ENCODE results near the gene DRD3. TPM values are rescaled to one million over a fixed set of nuclear protein-coding genes. Genes with fewer than 3 reads are reported as not detected.

Gene DRD3
- total RNA-seq, 1 experiment from 2014 or later: not detected

- no peaks in the 10 kb centered on the region for H3K36me3 ChIP-seq (replicated peaks; ENCODE audit: control insufficient read depth, insufficient read depth, low read length)
- no peak overlapping the region for H3K4me3 ChIP-seq (ENCODE audit: insufficient read depth, low read depth, low read length)
- no peak for DNase-seq
- H3K27me3 ChIP-seq (ENCODE audit: control insufficient read depth, insufficient read depth, low read length): no peaks in the 10 kb centered on the region
Observed at GRCh38 chr3:114119776-114120175, 59.1 kb downstream of the DRD3 start.

DNA sequence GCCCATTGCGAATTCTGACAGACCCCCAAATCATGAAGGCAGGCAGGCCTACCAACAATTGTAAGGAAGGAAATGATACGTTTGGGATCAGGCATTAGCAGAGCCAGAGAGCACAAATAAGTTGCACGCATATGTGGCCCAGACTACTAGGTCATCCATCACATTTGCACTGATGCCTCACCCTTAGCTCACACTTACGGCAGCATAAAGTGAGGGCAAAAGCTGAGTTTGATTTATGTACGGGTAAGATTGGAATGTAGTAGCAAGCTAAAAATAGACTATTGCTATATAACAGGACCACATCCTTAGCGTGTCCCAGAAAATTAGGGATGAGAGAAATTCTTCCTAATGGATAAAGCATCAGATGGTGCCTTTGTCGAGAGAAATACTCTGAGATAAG, 63.7 kb downstream of the DRD3 start:
- no peak for DNase-seq
- Histone ChIP-seq H3K4me3 (ENCODE audit: insufficient read depth, low read depth, low read length) (no peak overlapping the region), H3K36me3 (replicated peaks; ENCODE audit: control insufficient read depth, insufficient read depth, low read length) (no peaks in the 10 kb centered on the region), H3K27me3 (ENCODE audit: control insufficient read depth, insufficient read depth, low read length) (no peaks in the 10 kb centered on the region)

GRCh38 chr3:114114719-114115118, 64.1 kb downstream of the DRD3 start:
- Histone ChIP-seq H3K4me3 (ENCODE audit: insufficient read depth, low read depth, low read length) (no peak overlapping the region), H3K27me3 (ENCODE audit: control insufficient read depth, insufficient read depth, low read length) (no peaks in the 10 kb centered on the region), H3K36me3 (replicated peaks; ENCODE audit: control insufficient read depth, insufficient read depth, low read length) (no peaks in the 10 kb centered on the region)
- DNase-seq: no peak

- Histone ChIP-seq H3K27me3 (ENCODE audit: control insufficient read depth, insufficient read depth, low read length) (no peaks in the 10 kb centered on the region), H3K36me3 (replicated peaks; ENCODE audit: control insufficient read depth, insufficient read depth, low read length) (no peaks in the 10 kb centered on the region), H3K4me3 (ENCODE audit: insufficient read depth, low read depth, low read length) (no peak overlapping the region)
- DNase-seq: no peak
Observed at GRCh38 chr3:114112696-114113095, 66.2 kb downstream of the DRD3 start.

DNA sequence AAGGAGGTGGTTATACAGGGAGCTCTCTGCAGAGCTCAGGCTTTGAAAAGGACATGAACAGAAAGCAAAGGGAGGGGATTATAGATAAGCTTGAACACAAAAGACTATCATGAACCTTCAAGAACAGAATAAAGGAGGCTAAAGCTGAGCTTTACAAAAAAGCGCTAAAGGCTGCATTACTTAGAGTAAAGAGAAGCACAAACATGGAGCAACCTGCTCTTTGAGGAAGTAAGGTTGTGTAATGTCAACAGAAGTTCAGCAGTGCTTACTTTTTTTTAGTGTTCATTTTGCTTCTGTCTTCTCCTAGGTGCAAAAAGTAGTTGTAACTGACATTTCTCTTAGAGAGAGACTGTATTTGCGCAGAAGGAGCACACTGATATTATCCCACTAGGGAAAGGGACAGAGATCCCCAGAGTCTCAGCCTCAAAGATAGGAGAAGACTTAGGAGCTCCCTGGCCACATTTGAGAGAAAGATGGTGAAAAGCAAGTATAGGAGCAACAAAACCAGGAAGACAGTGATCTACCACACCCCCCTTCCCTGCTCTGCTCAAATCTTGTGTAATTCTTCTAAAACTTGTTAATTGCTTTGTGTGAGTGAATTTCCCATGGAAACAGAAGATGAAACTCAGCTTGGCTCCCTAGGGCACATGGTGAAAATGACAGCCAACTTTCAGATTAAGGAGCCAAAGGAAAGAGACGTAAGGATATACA, 67.6 kb downstream of the DRD3 start:
- H3K27me3 ChIP-seq (ENCODE audit: control insufficient read depth, insufficient read depth, low read length): no peaks in the 10 kb centered on the region
- H3K4me3 ChIP-seq (ENCODE audit: insufficient read depth, low read depth, low read length): no peak overlapping the region
- H3K36me3 ChIP-seq (replicated peaks; ENCODE audit: control insufficient read depth, insufficient read depth, low read length): no peaks in the 10 kb centered on the region
- DNase-seq: no peak

- H3K27me3 ChIP-seq (ENCODE audit: control insufficient read depth, insufficient read depth, low read length): no peaks in the 10 kb centered on the region
- DNase-seq: peak; percentile 28
- H3K4me3 ChIP-seq (ENCODE audit: insufficient read depth, low read depth, low read length): no peak overlapping the region
- no peaks in the 10 kb centered on the region for H3K36me3 ChIP-seq (replicated peaks; ENCODE audit: control insufficient read depth, insufficient read depth, low read length)
Observed at GRCh38 chr3:114110439-114110838, 68.4 kb downstream of the DRD3 start.

GRCh38 chr3:114108137-114108536, 70.7 kb downstream of the DRD3 start:
- Histone ChIP-seq H3K4me3 (ENCODE audit: insufficient read depth, low read depth, low read length) (no peak overlapping the region), H3K27me3 (ENCODE audit: control insufficient read depth, insufficient read depth, low read length) (no peaks in the 10 kb centered on the region), H3K36me3 (replicated peaks; ENCODE audit: control insufficient read depth, insufficient read depth, low read length) (no peaks in the 10 kb centered on the region)
- DNase-seq: no peak

DNA sequence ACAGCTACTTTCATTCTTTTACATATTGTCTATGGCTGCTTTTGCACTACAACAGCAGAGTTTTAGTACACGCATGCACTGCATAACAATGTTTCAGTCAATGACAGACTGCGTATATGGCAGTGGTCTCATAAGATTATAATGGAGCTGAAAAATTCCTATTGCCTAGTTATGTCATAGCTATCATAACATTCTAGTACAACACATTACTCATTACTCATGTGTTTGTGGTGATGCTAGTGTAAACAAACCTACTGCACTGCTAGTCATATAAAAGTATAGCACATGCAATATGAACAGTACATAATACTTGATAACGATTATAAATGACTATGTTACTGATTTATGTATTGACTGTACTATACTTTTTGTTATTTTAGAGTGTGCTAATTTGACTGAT, 74.4 kb downstream of the DRD3 start:
- DNase-seq: no peak
- Histone ChIP-seq H3K36me3 (replicated peaks; ENCODE audit: control insufficient read depth, insufficient read depth, low read length) (no peaks in the 10 kb centered on the region), H3K4me3 (ENCODE audit: insufficient read depth, low read depth, low read length) (no peak overlapping the region), H3K27me3 (ENCODE audit: control insufficient read depth, insufficient read depth, low read length) (no peaks in the 10 kb centered on the region)

GRCh38 chr3:114103858-114104257, 75.0 kb downstream of the DRD3 start:
- no peak for DNase-seq
- Histone ChIP-seq H3K36me3 (replicated peaks; ENCODE audit: control insufficient read depth, insufficient read depth, low read length) (no peaks in the 10 kb centered on the region), H3K4me3 (ENCODE audit: insufficient read depth, low read depth, low read length) (no peak overlapping the region), H3K27me3 (ENCODE audit: control insufficient read depth, insufficient read depth, low read length) (no peaks in the 10 kb centered on the region)

- Histone ChIP-seq H3K27me3 (ENCODE audit: control insufficient read depth, insufficient read depth, low read length) (no peaks in the 10 kb centered on the region), H3K4me3 (ENCODE audit: insufficient read depth, low read depth, low read length) (no peak overlapping the region), H3K36me3 (replicated peaks; ENCODE audit: control insufficient read depth, insufficient read depth, low read length) (no peaks in the 10 kb centered on the region)
- DNase-seq: no peak
Observed at GRCh38 chr3:114103181-114103580, 75.7 kb downstream of the DRD3 start.

DNA sequence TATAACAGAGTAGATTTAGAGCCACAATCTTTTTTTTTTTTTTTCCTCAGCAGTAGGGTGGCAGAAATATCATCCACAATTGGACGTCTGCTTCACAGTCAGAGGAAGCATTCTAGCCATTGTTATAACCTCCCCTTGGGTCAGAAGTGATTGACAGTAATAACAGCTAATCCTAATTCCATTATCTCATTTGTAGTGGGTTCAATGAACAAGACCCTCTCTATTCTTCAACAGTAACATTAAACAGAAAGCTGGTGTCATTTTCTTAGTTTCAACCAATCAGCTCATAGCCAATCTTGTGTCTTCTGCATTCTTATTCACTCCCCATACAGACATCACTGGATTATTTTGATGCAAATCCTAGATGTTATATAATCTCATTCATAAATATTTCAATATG, 77.8 kb downstream of the DRD3 start:
- H3K36me3 ChIP-seq (replicated peaks; ENCODE audit: control insufficient read depth, insufficient read depth, low read length): no peaks in the 10 kb centered on the region
- no peak overlapping the region for H3K4me3 ChIP-seq (ENCODE audit: insufficient read depth, low read depth, low read length)
- H3K27me3 ChIP-seq (ENCODE audit: control insufficient read depth, insufficient read depth, low read length): no peaks in the 10 kb centered on the region
- DNase-seq: no peak

- H3K4me3 ChIP-seq (ENCODE audit: insufficient read depth, low read depth, low read length): no peak overlapping the region
- H3K27me3 ChIP-seq (ENCODE audit: control insufficient read depth, insufficient read depth, low read length): no peaks in the 10 kb centered on the region
- DNase-seq: no peak
- no peaks in the 10 kb centered on the region for H3K36me3 ChIP-seq (replicated peaks; ENCODE audit: control insufficient read depth, insufficient read depth, low read length)
Observed at GRCh38 chr3:114095796-114096195, 83.1 kb downstream of the DRD3 start.

GRCh38 chr3:114093596-114093995, 85.3 kb downstream of the DRD3 start:
- DNase-seq: no peak
- Histone ChIP-seq H3K36me3 (replicated peaks; ENCODE audit: control insufficient read depth, insufficient read depth, low read length) (no peaks in the 10 kb centered on the region), H3K27me3 (ENCODE audit: control insufficient read depth, insufficient read depth, low read length) (no peaks in the 10 kb centered on the region), H3K4me3 (ENCODE audit: insufficient read depth, low read depth, low read length) (no peak overlapping the region)

GRCh38 chr3:114093016-114093380, 85.9 kb downstream of the DRD3 start:
- no peak overlapping the region for H3K4me3 ChIP-seq (ENCODE audit: insufficient read depth, low read depth, low read length)
- H3K36me3 ChIP-seq (replicated peaks; ENCODE audit: control insufficient read depth, insufficient read depth, low read length): no peaks in the 10 kb centered on the region
- no peaks in the 10 kb centered on the region for H3K27me3 ChIP-seq (ENCODE audit: control insufficient read depth, insufficient read depth, low read length)
- no peak for DNase-seq

- no peaks in the 10 kb centered on the region for H3K27me3 ChIP-seq (ENCODE audit: control insufficient read depth, insufficient read depth, low read length)
- H3K36me3 ChIP-seq (replicated peaks; ENCODE audit: control insufficient read depth, insufficient read depth, low read length): no peaks in the 10 kb centered on the region
- no peak overlapping the region for H3K4me3 ChIP-seq (ENCODE audit: insufficient read depth, low read depth, low read length)
- peak; percentile 24 for DNase-seq
Observed at GRCh38 chr3:114092151-114093015, 86.5 kb downstream of the DRD3 start.

Measured in H7 (cell line).